Pancreas (tissue), 10 donors: ENCODE measurements around the gene MRTO4. TPM values are rescaled to one million over a fixed set of nuclear protein-coding genes. Genes with fewer than 3 reads are reported as not detected.
A peak's percentile ranks its signal among the peaks of the same experiment; 100 is the strongest.
"Not testable (repeated sequence)": the region's sequence is repeated elsewhere in the genome, so short reads cannot be mapped to it uniquely, and the experiment has no call there.

Experiments
- ATAC-seq, 4 donors: fragments of 200-7000 bp; cut with Tn5 transposase; one replicate each; pipeline versions ENCODE4 v1.8.0 to v1.9.1; 2020; ENCODE audit warnings: mild to moderate bottlenecking in 4 of 4, moderate library complexity in 4 of 4
- DNase-seq, 6 donors: peaks; one replicate each; pipeline ENCODE4 v3.0.0-alpha.2; 2020
- FAIRE-seq: peaks from 2 replicates; lab custom pipeline; 2012; peaks lifted over from hg19 to GRCh38; lab: Jason Lieb, UNC
- H3K27ac ChIP-seq, 4 donors: fragments of 200-600 bp; sonication (generic); 1 replicate in 3 of 4; 2 replicates in 1 of 4; pipeline versions ENCODE4 v1.5.0 to v1.8.0; 2020
- H3K27me3 ChIP-seq, 4 donors: fragments of 200-600 bp; one replicate each; pipeline ENCODE4 v1.8.0; 2021
- H3K36me3 ChIP-seq, 3 donors: fragments of 200-600 bp; sonication (generic) in 1 of 3; one replicate each; pipeline versions ENCODE4 v1.5.0 to v1.8.0; 2020 to 2021
- H3K4me1 ChIP-seq, 3 donors: fragments of 200-600 bp; one replicate each; pipeline ENCODE4 v1.8.0; 2021
- H3K4me3 ChIP-seq, 4 donors: fragments of 200-600 bp; sonication (generic) in 2 of 4; one replicate each; pipeline versions ENCODE4 v1.5.0 to v1.8.0; 2020 to 2021
- H3K9me3 ChIP-seq, 4 donors: fragments of 200-600 bp; one replicate each; pipeline ENCODE4 v1.8.0; 2021
- WGBS, 2 donors: extraction: QIAGEN DNeasy Blood & Tissue Kit; methylation state at CpG; one replicate each; pipeline ENCODE4 v1.1.7; 2013; 5-methylcytosine and 5-hydroxymethylcytosine counted together
- intact Hi-C, 3 donors: fragments of 100-400 bp; cut with DNase I; formaldehyde crosslinking; loops; one replicate each; pipeline versions ENCODE4 v1.11.1 to v1.14.2; 2022
- polyA plus RNA-seq, 2 donors: library from polyadenylated mRNA; stranded (reverse); fragments of 200-250 nt; gene quantifications; one replicate each; pipeline ENCODE4 v1.2.3, GENCODE V29; 2013
- total RNA-seq, 6 donors: library from RNA; stranded (reverse); fragmentation: NEBNext Ultra II Directional in 4 of 6; extraction: Animal tissue kit (Norgen Biotek cat#: 25700) in 4 of 6; gene quantifications; one replicate each; pipeline versions ENCODE4 v1.2.1 to v1.2.4, GENCODE V29; 2021 to 2023
- TF ChIP-seq, protein P1 (sequence below), 4 donors: fragments of 200-600 bp; sonication (generic) in 3 of 4; IDR thresholded peaks; one replicate each; pipeline versions ENCODE4 v1.5.0 to v1.8.0; 2021; ENCODE audit warnings: antibody characterized with exemption in 4 of 4
- donor health status: healthy with polysubstance abuse.
- donor health status: DM: no; HTN: no; CAD: no; lungs with moderate emphysema.
- donor health status: DM: no; HTN: no; CAD: no.
- donor health status: control.
- donor health status: control.
- donor health status: Bipolar disorder and iron deficiency.
- donor health status: DM: yes; HTN: yes; CAD: no.
- donor health status: DM: no; HTN: no; CAD: no.
- donor health status: DM: no; HTN: no; CAD: no.
- donor health status: DM: yes; HTN: yes; CAD: no.

The MRTO4 gene
- total and polyA plus RNA-seq, 8 donors = 12.2 to 40.9 (median 17.1) TPM

- TF ChIP-seq, protein P1, sequence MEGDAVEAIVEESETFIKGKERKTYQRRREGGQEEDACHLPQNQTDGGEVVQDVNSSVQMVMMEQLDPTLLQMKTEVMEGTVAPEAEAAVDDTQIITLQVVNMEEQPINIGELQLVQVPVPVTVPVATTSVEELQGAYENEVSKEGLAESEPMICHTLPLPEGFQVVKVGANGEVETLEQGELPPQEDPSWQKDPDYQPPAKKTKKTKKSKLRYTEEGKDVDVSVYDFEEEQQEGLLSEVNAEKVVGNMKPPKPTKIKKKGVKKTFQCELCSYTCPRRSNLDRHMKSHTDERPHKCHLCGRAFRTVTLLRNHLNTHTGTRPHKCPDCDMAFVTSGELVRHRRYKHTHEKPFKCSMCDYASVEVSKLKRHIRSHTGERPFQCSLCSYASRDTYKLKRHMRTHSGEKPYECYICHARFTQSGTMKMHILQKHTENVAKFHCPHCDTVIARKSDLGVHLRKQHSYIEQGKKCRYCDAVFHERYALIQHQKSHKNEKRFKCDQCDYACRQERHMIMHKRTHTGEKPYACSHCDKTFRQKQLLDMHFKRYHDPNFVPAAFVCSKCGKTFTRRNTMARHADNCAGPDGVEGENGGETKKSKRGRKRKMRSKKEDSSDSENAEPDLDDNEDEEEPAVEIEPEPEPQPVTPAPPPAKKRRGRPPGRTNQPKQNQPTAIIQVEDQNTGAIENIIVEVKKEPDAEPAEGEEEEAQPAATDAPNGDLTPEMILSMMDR (IDR thresholded peaks at IDR 0.05) = no peak
- ATAC-seq = no peak
- Histone ChIP-seq H3K27ac (peak overlapping the region; percentile 91 to 99 (median 96)), H3K4me1 (peaks cover 5 to 21% (median 17%) of the 10 kb centered on the region in 3 donors), H3K9me3 (no peaks in the 10 kb centered on the region), H3K4me3 (peak overlapping the region; percentile 68 to 96 (median 86)), H3K36me3 (no peaks in the 10 kb centered on the region), H3K27me3 (no peaks in the 10 kb centered on the region)
- no peak for DNase-seq
- intact Hi-C loops = no loop called here
- WGBS, 2 donors = 8 to 10% methylated on average over 14 of the region's 14 CpGs
- no peak for FAIRE-seq
Measured at GRCh38 chr1:19250629-19251304, 838 bp upstream of the MRTO4 start.

DNA sequence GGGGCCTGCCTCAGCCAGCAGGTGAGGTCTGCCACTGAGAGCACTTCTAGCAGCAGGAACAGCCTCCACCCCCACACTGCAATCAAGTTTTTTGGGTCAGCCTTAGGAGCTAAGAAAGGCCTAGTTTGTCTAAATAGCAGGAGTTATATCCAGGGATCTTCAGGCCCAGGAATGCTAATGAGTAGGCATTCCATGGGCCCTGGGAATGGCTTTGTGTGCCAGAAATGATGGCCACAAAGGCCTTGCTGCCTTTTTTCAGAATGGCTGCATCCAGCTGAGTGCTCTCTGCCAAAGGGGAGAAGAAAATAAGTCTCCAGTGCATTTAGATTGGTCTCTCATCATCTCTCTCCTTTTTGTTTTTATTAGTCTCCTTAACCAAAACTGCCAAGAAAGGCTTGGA is 2.8 kb downstream of the MRTO4 start:
- H3K4me1 ChIP-seq = peaks cover 5 to 21% (median 17%) of the 10 kb centered on the region in 3 donors
- DNase-seq (no peak), FAIRE-seq (no peak), ATAC-seq (no peak)
- H3K27me3 ChIP-seq = no peaks in the 10 kb centered on the region
- H3K9me3 ChIP-seq = no peaks in the 10 kb centered on the region
- TF ChIP-seq, protein P1 (IDR thresholded peaks at IDR 0.05) = no peak
- intact Hi-C loops = no loop called here
- no peak overlapping the region for H3K4me3 ChIP-seq
- no peak overlapping the region for H3K27ac ChIP-seq
- peaks cover 0 to 32% (median 7%) of the 10 kb centered on the region in 3 donors for H3K36me3 ChIP-seq

DNA sequence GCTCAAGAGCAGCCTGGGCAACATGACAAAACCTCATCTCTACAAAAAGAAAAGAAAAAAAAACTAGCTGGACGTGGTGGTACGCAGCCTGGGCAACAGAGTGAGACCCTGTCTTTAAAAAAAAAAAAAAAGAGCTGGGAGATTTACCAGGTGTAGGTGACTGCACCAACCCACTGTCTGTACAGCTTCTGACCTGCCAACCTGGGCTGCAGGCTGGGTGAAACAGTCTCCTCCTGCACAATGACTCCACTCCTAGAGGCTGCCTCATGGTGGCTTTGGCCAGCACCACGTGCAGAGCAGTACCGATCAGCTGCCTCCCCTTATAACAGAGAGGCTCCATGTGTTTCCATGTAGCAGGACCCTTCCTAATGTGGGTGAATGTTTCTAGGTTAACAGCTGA is 3.7 kb downstream of the MRTO4 start:
- DNase-seq (no peak), FAIRE-seq (no peak), ATAC-seq (no peak)
- no peaks in the 10 kb centered on the region for H3K27me3 ChIP-seq
- intact Hi-C loops = no loop called here
- TF ChIP-seq, protein P1 (IDR thresholded peaks at IDR 0.05) = no peak
- peaks cover 0 to 41% (median 12%) of the 10 kb centered on the region in 3 donors for H3K36me3 ChIP-seq
- 38 to 85% methylated on average over 4 of the region's 4 CpGs for WGBS, 2 donors
- peaks cover 5 to 19% (median 15%) of the 10 kb centered on the region in 3 donors for H3K4me1 ChIP-seq
- no peak overlapping the region for H3K27ac ChIP-seq
- H3K9me3 ChIP-seq = no peaks in the 10 kb centered on the region
- no peak overlapping the region for H3K4me3 ChIP-seq

DNA sequence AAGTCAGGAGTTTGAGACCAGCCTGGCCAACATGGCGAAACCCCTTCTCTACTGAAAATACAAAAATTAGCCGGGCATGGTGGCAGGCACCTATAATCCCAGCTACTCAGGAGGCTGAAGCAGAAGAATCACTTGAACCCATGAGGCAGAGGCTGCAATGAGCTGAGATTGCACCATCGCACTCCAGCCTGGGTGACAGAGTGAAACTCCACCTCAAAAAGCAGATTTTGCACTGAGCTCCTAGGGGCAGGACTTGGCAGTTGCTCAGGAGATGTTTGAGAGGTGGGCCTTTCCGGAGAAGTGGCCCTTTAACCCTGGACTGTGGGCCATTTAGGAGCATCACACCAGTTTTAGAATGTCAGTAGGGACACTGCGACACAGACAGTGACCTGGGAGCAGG is 4.7 kb downstream of the MRTO4 start:
- FAIRE-seq, ATAC-seq, H3K9me3 ChIP-seq, DNase-seq, H3K27ac ChIP-seq, H3K27me3 ChIP-seq, H3K4me3 ChIP-seq, intact Hi-C loops: not testable (repeated sequence)
- 95% methylated on average over 5 of the region's 5 CpGs for WGBS, 2 donors
- Histone ChIP-seq H3K4me1 (peaks cover 0 to 13% (median 10%) of the 10 kb centered on the region in 3 donors), H3K36me3 (peaks cover 0 to 48% (median 12%) of the 10 kb centered on the region in 3 donors)

GRCh38 chr1:19257178-19257914 is 5.7 kb downstream of the MRTO4 start:
- DNase-seq (no peak), ATAC-seq (no peak), FAIRE-seq (no peak)
- Histone ChIP-seq H3K4me1 (peaks cover 0 to 13% (median 10%) of the 10 kb centered on the region in 3 donors), H3K4me3 (no peak overlapping the region), H3K27me3 (no peaks in the 10 kb centered on the region), H3K27ac (no peak overlapping the region), H3K9me3 (no peaks in the 10 kb centered on the region), H3K36me3 (peaks cover 0 to 48% (median 12%) of the 10 kb centered on the region in 3 donors)
- TF ChIP-seq, protein P1 (IDR thresholded peaks at IDR 0.05) = no peak
- 74 to 82% methylated on average over 15 of the region's 15 CpGs for WGBS, 2 donors
- intact Hi-C loops = no loop called here
